AML-193 (cell line): Measurements from ENCODE around the gene TNK2.
"Not testable (repeated sequence)": the region's sequence is repeated elsewhere in the genome, so short reads cannot be mapped to it uniquely, and the experiment has no call there.

ENCODE experiments used
- DNase-seq, 2 experiments: peaks; one replicate each; lab custom pipeline; 2025; lab: John Stamatoyannopoulos, UW

Gene TNK2

DNA sequence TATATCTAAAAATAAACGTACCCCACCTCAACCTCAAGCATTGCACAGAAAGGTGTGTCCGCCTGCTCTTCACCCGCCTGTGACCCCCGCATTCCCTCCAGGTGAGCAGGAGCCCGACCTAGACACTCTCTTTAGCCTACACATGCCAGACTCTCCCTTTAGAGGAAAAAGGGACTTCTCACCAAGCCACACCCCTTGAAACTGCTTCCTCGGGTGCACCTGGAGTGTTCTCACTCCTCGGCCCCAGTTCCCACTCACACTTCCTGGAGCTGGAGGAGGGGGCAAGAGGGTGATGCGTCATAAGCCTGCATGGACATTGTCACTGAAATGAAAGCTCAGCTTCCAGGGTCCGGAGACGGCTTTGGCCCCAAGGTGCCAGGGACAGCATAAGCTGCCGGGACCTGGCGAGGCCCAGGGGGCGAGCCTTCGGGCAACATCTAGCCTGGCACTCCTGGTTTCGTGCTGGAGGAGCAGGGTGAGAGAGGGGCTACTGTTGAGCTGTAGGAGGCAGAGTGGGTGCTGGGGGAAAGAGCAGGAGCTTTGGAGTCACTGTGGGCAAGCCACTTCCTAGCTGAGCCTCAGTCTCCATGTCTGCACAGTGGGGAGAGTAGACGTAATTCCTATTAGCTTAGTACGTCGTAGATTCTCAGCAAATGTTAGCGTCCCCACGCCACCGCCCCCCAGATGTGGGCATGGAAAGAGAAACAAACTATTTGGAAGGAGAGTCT, 86.8 kb downstream of the TNK2 start:
- no peak for DNase-seq

DNA sequence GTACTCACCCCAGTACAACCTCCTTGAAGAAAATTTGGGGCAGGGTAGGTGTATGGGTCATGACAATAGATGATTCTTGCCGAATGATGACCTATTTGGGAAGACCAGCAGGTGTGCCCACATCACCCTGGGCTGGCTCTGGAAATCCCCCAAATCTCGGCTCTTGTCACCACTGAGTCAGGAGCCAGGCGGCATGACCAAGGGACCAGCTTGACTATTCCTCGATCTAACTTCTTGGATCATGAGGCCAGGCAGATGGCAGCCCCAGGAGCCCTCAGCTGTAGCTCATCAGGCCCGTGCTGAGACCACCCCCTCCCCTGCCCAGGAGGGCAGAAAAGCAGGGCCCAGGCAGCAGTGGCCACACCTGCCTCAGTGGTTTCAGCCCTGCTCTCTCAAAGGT, 87.5 kb downstream of the TNK2 start:
- DNase-seq, result no peak

DNA sequence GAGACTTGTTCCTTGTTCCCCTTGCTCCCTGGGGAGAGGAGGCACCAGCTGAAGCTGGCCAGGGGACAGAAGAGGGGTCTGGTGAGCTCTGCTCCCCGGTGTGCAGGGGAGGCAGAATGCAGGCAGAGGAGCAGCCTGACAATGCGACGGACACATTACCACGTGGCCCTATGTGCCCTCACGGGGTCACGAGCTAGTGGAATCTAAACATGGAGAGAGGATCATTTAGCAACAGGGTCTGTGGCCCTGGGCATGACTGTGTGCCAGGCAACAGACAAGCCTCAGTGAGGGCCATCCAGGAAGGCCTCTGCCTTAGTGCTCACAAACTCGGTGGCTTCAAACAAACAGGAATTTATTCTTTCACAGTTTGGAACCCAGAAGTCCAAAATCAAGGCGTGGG, 88.2 kb downstream of the TNK2 start:
- DNase-seq, result no peak

DNA sequence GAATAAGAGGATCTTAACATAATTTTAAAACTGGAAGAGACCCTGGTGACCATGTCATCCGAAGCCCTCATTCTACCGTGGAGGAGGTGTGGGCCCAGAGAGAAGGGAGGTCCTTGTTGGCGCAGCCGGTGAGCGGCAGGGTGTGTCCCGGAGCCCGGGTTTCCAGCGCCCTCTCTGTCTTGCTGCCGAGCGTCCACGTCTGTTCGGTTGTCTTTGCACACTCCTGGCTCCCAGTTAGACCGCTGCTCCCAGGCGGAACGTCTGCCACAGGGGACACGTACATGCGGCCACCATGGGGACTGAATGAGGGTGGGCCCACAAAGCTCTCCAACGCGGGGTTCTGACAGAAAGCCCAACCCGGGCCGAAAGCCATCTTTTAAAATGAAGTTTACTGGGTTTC, 90.0 kb downstream of the TNK2 start:
- no peak for DNase-seq

DNA sequence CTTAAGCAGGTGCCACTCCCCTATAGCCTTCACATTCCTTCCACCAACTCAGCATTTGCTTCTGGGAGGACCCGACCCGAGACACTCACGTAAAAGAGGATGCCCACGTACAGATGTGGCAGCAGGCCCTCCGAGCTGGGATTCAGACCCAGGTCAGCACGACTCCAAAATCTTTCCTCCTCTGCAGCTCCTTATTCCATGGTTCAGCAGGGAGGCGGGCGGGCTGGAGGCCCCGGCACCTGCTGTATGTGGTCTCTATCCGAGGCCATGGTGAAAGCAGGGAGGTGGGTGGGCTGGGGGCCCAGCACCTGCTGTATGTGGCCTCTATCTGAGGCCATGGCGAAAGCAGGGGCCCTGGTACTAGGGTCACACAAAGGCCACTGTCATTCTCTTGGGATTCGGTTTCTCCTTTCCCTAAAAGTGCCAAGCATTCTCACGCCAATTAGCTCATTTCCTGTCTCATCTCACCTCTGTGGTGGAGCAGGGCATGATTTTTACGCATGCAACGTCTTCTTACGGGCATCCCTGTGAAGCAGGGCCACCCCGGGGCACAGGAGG, 90.7 kb downstream of the TNK2 start:
- no peak for DNase-seq

DNA sequence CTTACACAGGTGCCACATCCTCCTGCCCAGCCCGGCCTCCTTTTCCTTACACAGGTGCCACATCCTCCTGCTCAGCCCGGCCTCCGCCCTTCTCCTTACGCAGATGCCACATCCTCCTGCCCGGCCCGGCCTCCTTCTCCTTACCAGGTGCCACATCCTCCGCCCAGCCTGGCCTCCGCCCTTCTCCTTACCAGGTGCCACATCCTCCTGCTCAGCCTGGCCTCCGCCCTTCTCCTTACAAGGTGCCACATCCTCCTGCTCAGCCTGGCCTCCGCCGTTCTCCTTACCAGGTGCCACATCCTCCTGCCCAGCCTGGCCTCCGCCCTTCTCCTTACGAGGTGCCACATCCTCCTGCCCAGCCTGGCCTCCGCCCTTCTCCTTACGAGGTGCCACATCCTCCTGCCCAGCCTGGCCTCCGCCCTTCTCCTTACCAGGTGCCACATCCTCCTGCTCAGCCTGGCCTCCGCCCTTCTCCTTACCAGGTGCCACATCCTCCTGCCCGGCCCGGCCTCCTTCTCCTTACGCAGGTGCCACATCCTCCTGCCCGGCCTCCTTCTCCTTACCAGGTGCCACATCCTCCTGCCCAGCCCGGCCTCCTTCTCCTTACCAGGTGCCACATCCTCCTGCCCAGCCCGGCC, 92.0 kb downstream of the TNK2 start:
- DNase-seq, result not testable (repeated sequence)

DNA sequence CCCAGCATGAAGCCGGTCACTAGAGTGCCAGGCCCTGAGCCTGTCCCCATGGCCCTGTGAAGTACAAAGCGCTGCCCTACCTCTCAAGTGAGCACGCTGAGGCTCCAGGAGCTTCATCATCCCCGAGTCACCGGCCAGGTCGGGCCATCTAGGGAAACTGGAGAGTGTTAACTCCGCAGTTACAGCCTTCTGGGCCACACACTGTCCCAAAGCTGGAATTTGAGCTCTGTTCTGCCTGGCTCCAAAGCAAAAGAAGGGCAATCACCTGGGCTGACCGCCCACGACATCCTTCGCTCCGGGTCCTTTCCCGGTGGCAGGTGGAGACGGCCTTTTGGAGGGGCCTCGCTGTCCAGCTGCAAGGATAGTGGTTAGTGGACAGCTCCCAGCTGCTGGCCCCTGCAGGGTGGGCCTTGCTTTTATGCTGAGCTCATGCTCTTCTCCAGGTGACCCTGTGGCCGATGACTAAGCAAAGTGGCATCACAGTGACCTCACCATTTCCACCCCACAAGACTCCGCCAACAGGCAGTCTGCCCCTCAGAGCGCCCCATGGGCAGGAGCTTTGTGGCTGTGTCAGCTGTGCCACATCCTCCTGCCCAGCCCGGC, 93.1 kb downstream of the TNK2 start:
- no peak for DNase-seq

DNA sequence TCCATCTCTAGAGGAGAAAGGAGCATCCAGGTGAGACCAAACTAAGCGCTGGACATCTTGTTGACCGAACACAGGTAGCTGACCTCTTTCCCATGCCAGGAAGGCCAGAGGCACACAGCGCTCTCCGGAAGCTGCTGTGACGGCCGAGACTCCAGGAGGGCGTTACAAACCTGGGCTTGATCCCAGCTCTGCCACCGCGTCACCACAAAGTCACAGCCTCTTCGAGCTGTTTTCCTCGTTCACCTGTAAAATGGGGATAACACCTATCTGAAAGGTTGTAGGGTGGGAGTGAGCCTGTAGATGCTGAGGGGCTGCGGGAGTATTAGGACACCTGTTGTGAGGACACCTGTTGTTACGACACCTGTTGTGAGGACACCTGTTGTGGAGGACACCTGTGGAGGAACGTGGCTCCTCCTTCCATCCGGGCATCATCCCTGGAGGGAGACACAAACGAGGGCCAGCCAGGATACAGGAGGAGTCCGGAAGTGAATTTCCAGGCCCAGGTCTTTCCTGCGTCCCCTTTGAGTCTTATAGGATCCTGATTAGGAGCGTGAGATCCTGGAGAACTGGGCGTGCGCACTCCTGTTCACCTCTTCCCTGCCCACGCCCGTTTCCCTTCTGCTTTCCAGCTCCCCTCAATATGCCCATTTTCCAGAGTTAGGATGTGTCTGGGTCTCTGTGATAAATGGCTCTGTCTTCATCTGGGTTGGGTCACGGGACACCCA, 94.3 kb downstream of the TNK2 start:
- DNase-seq, result no peak
